KBM-7 (cell line): ENCODE results near the gene TMOD1.
"Not testable (repeated sequence)": the region's sequence is repeated elsewhere in the genome, so short reads cannot be mapped to it uniquely, and the experiment has no call there.

Source experiments
- DNase-seq: peaks from one replicate; pipeline ENCODE4 v3.0.0-alpha.2; 2015
- in situ Hi-C: fragments of 300-500 bp; cut with MboI; formaldehyde crosslinking; loops from 2 replicates; pipeline ENCODE4 v1.14.3; 2020; ENCODE audit warnings: low sequenced_read_pairs, low pct_unique_long_range_greater_than_20kb, mixed read lengths

Gene TMOD1

DNA sequence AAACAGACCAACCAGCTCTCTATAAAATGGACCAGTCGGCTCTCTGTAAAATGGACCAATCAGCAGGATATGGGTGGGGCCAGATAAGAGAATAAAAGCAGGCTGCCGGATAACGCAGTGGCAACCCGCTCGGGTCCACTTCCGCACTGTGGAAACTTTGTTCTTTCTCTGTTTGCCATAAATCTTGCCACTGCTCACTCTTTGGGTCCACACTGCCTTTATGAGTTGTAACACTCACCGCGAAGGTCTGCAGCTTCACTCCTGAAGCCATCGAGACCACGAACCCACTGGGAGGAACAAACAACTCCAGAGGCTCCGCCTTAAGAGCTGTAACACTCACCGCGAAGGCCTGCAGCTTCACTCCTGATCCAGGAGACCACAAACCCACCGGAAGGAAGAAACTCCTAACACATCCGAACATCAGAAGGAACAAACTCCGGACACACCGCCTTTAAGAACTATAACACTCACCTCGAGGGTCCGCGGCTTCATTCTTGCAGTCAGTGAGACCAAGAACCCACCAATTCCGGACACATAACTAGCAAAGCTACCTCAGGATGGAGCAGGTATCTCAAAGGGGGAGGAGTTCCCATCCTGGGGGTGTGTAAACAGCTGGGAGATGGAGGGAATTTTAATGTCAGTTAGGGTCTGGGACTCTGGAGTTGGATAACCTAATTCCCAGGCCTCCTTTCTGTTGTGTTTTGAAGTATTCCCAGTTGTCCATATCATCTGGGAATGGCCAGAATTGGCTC is 73.6 kb downstream of the TMOD1 start:
- DNase-seq, result peak; percentile 69
- in situ Hi-C loops, result not testable (repeated sequence)

DNA sequence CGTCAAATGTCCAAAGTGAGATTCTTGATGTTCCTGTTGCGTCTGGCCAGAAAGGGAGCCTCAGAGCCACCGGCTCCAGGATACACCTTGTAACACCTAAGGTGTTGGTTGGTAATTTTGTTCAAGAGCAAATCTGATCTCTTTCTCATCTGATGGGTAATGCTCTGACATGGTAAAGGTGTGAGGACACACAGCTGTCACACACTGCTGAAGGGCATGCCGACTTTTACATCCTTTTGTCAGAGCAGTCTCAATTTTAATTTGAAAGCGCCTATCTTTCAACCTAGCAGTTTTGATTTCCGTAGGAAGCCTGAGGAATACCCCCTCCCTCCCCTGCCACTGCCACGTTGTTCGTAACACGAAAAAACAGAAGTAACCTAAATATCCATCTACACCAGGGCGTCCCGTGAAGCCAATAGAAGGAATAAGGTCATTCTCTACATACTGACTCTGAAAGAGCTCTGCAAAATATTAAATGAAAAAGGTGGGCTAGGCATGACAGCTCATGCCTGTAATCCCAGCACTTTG is 74.3 kb downstream of the TMOD1 start:
- DNase-seq, result peak; percentile 45
- in situ Hi-C loops, result no loop called here

- in situ Hi-C loops, result no loop called here
Observed at GRCh38 chr9:97577051-97577450, 75.6 kb downstream of the TMOD1 start.

DNA sequence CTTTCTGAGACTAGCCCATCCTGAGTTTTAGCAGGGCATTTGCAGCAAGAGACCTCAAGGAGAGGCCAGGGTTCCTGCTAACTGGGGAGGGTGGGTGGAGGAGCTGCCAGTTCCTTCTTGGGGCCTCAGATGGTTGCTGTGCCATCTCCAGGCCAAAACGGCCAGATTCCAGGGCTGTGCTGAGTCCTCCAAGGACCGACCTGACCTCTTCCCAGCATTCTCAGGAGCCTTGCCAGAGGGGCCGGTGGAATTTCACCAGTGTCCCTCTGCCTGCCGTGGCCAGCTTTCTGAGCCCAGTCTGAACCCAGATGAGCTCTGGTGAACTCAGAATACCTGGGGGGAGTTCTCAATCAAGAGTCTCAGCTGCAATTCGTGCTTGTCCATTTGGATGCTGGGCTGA is 77.4 kb downstream of the TMOD1 start:
- in situ Hi-C loops, result no loop called here
- DNase-seq, result no peak

More at GRCh38 chr9:97577051-97577450, 75.6 kb downstream of the TMOD1 start:
- DNase-seq, result no peak

- in situ Hi-C loops, result no loop called here
- no peak for DNase-seq
Observed at GRCh38 chr9:97579914-97580313, 78.4 kb downstream of the TMOD1 start.

DNA sequence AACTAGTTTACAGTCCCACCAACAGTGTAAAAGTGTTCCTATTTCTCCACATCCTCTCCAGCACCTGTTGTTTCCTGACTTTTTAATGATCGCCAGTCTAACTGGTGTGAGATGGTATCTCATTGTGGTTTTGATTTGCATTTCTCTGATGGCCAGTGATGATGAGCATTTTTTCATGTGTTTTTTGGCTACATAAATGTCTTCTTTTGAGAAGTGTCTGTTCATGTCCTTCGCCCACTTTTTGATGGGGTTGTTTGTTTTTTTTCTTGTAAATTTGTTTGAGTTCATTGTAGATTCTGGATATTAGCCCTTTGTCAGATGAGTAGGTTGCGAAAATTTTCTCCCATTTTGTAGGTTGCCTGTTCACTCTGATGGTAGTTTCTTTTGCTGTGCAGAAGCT is 80.1 kb downstream of the TMOD1 start:
- in situ Hi-C loops, DNase-seq: not testable (repeated sequence)

- in situ Hi-C loops, DNase-seq: not testable (repeated sequence)
Observed at GRCh38 chr9:97584778-97585177, 83.3 kb downstream of the TMOD1 start.

- in situ Hi-C loops, DNase-seq: not testable (repeated sequence)
Observed at GRCh38 chr9:97586909-97587308, 85.4 kb downstream of the TMOD1 start.

GRCh38 chr9:97591535-97591934 is 90.1 kb downstream of the TMOD1 start:
- DNase-seq, result no peak
- in situ Hi-C loops, result no loop called here

DNA sequence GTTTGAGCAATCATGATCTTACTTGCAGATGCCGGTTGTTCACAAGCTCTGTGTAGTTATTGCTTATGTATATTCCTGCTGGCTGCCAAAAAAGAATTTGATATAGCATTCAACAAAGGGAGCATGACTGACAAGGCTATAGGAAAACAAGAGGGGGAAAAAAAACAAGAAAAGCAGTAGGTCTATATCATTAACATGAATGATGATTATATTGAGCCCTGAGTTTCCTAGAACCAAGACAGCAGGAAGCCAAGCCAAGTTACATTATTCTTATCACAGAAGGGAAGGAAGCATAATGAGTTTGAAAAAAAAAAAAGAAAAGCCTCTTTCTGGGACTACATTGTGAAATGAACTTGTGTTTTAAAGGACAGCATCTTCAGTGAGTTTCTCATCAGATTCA is 90.7 kb downstream of the TMOD1 start:
- no peak for DNase-seq
- in situ Hi-C loops, result no loop called here

- DNase-seq, result no peak
- in situ Hi-C loops, result no loop called here
Observed at GRCh38 chr9:97593960-97594359, 92.5 kb downstream of the TMOD1 start.

- no peak for DNase-seq
- in situ Hi-C loops, result no loop called here
Observed at GRCh38 chr9:97594381-97594921, 93.0 kb downstream of the TMOD1 start.

DNA sequence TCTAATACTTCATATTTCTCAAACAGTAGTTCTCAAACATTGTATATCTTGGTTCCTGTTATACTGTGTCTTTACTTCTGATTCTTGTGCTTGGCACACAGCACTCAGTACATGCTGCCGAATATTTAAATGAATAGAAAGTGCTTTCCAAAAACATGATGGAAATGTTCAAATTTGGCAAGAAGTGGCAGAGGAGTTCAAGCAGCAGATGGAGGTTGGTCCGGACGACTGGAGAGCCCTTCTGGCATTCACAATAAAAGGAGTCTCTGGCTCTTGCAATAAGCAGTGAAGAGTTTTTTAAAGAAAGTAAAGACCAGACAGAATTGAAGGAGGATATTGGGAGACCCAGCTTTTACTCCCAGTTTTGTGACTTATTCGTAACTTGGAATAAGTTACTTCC is 95.4 kb downstream of the TMOD1 start:
- in situ Hi-C loops, result no loop called here
- DNase-seq, result no peak

GRCh38 chr9:97598461-97599288 is 97.2 kb downstream of the TMOD1 start:
- in situ Hi-C loops, result no loop called here
- DNase-seq, result peak; percentile 85

GRCh38 chr9:97599314-97599846 is 97.9 kb downstream of the TMOD1 start:
- in situ Hi-C loops, result no loop called here
- DNase-seq, result no peak

DNA sequence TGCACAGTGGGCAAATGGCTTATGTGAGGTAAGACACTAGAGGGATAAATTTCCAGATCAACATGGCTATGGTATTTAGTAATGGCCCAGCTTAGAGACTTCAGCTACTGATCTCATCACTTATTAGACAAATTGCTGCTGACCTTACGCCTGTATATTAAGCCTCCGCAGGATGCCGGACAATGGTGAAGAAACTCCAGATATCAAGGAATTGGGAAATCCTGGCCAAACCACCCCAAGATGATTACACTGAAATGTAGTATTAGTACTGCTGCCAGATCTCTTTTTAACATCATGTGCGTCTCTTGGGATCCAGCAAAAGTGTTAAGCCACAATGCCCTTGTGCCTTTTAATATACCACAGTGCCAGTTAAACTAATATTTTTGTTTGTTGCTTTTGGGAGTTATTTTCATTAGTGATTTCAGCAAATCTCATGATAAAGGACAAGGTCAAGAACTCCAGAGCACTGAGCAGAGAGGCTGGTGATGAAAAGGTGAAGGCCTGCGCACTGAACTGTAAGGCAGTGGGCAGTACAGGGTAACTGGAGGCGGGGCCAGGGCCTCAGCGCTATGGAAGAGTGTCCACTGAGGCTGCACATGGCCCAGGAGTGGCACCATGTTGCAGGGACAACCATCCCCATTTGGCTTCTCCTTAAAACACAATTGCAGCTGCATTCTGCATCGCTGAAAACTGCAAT is 99.2 kb downstream of the TMOD1 start:
- in situ Hi-C loops, result loop anchor here (25.0 kb wide), 1 partner anchor 738 kb away; the partner anchor contains the start of gene ZNF782
- DNase-seq, result no peak

DNA sequence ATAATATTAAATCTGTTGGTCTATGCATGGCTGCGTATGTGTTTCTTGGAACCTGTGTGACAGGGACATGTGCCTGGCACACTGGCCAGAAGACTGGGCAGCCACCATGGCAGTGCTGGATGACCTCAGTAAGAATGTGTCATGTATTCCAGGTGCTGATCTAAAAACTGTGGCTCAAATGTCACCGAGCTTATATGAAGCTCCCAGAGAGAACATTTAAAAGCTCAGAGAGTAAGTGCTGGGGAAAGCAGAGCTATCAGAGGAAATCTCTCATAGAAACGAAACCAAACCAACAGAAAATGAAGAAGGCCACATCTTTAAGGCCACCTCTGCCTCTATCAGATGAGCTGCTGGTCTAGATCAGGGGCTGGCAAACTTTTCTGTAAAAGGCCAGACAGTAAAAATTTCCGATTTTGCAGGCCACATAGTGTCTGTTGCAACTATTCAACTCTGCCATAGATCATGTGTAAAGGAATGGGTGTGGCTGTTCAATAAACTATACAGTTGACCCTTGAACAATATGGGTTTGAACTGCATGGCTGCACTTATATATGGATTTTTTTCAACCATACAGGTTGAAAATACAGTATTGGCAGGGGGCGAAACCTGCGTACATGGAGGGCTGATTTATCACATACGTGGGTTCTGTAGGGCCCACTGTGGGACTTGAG is 99.9 kb downstream of the TMOD1 start:
- in situ Hi-C loops, result loop anchor here (25.0 kb wide), 1 partner anchor 739 kb away; the partner anchor contains the start of gene ZNF782
- no peak for DNase-seq

- in situ Hi-C loops, result loop anchor here (25.0 kb wide), 1 partner anchor 740 kb away; the partner anchor contains the start of gene ZNF782
- no peak for DNase-seq
Observed at GRCh38 chr9:97602430-97602829, 101.0 kb downstream of the TMOD1 start.
